Retinal pigment epithelial cell (primary cell): ENCODE measurements around the gene OBP2A.

Source experiments
- DNase-seq: peaks from one replicate; pipeline ENCODE4 v3.0.0-alpha.2; 2010; ENCODE audit warnings: low read depth
- H3K4me3 ChIP-seq: 2 replicates; pipeline ENCODE4 v1.5.1; 2011; ENCODE audit warnings: mild to moderate bottlenecking, low read length, control low read depth, moderate library complexity
- CTCF ChIP-seq: conservative IDR thresholded peaks from 2 replicates; pipeline ENCODE4 v1.5.1; 2011; ENCODE audit warnings: low read depth, low read length, control low read depth, inconsistent platforms

OBP2A gene

GRCh38 chr9:135577256-135577655 is 31.3 kb downstream of the OBP2A start:
- no peak overlapping the region for H3K4me3 ChIP-seq
- DNase-seq: no peak
- TF ChIP-seq CTCF: no peak

DNA sequence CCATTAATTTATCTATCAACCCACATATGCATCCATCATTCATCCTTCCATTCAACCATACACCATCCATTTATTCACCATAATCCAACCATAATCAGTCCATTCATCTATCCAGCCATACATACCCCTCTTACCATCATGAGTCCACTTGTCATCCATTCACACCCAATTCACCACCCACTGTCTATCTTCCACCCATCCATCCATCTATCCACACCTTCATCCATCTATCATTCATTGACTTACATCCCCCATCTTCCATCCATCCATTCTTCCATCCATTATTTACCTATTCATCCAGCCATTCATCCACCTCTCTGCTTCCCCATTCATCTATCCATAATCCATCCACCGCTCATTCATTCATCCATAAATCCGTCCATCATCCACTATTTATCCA is 33.4 kb downstream of the OBP2A start:
- no peak for TF ChIP-seq CTCF
- no peak overlapping the region for H3K4me3 ChIP-seq
- DNase-seq: no peak

DNA sequence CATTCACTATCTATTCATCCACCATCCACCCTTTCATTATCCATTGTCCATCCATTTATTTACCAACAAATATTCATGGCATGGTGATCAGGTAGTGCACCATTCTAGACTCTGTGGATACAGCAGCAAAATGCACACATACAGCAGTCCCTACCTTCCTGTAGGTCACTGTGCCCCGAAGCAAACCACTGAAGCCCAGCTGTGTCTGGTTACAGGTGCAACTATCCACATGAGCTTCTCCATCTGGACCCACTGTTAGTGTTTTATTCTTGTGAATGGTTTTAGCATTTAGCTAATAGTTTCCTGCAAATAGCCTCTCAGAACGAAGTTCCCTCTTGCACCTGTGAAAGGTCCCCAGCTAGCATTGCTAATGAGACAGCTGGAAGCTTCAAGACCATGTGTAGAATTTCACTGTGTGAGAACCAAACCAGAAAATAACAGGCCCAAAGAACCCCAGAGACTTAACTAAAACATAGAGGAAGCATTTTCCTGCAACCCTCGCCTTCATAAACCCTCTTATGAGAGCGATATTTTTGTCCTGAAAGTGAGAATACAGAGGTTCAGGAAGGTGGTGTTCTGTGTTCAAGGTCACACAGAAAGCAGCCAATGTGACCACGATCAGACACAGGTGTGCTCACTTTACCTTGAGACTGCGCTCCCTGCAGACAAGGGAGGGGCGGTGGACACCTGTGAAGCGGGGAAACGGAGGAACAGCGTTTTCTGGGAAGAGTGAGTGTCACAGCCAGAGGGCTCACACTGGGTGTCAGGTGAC is 34.1 kb downstream of the OBP2A start:
- TF ChIP-seq CTCF: no peak
- H3K4me3 ChIP-seq: no peak overlapping the region
- DNase-seq: no peak

DNA sequence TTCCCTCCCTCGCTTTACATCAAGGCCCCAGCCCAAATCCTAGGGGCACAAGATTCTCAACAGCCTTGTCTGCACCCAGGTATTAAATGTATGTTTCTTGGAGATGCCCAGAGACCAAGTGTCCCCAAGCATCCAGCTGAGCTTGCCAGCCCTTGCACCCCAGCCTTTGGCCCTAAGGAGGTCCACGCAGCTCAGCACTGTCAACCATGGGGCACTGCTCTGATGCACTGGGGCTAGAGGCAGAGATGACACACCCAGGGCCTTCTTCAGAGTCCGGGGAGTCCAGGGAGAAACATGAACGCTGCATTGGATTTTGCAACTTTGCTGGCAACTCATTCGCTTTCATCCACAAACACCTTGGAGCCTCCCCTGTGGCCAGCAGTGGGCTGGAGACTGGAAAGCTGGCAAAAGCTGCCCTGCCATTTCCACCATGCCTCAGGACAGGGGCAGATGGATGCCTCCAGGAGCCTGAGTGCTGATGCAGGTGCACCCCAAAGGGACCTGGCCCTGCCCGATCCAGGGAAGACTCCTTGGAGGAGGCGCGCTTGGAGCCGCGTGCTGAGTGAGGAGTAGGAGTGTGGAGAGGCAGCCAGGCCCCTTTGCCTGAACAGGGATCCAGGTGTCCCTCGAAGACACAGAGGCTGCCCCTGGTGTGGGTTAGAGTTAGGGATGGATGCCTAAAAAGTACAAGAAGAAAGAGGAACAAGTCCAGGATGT is 34.9 kb downstream of the OBP2A start:
- no peak for DNase-seq
- no peak overlapping the region for H3K4me3 ChIP-seq
- no peak for TF ChIP-seq CTCF

DNA sequence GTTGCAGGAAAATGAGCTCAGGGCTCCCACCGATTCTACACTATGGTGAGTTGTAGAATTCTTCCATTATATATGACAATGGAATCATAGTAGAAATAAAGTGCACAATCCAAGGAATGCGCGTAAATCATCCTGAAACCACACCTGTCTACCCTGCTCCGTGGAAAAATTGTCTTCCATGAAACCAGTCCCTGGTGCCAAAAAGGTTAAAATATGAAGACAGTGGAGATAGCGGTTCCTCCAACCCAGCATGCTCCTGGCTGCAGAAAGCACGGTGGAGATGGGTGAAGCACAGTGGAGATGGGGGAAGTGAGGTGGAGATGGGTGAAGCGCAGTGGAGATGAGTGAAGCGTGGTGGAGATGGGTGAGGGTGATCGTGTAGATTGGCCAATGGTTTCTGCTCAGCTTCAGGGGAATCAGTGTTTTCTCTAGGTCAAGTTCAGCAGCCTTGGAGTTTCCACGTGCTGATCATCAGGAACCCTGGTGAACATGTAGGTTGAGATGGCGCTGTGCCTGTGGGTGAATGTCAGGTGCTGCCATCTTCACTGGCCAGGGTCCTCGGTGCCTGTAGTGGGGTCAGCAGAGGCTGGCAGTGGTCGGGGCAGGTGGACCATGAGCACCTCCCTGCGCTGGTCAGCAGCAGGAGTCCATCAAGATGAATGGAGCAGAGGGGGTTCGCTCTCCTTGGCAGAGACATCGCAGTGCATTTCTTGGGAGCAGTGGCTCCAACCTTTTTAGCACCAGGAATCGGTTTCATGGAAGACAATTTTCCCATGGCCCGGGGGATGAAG is 35.9 kb downstream of the OBP2A start:
- H3K4me3 ChIP-seq: no peak overlapping the region
- no peak for DNase-seq
- no peak for TF ChIP-seq CTCF

DNA sequence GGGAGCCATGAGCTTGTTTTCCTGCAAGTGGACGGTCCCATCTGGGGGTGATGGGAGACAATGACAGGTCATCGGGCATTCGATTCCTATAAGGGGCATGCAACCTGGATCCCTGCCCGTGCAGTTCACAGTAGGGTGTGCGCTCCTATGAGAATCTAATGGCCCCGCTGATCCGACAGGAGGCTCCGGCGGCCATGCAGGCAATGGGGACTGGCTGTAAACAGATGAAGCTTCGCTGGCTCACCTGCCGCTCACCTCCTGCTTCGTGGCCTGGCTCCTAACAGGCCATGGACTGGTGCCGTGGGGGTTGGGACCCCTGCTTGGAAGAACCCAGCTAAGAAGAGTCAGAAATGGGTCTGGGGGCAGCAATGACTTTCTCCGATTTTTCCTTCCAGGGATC is 36.6 kb downstream of the OBP2A start:
- TF ChIP-seq CTCF: no peak

More for the DNA sequence above, 36.6 kb downstream of the OBP2A start:
- no peak for DNase-seq
- no peak overlapping the region for H3K4me3 ChIP-seq
